GM21515 (cell line): ENCODE data around the gene BSN.

Source experiments
- ATAC-seq: cut with Tn5 transposase; IDR thresholded peaks from one replicate; pipeline ENCODE4 v1.9.1; 2021; ENCODE audit not compliant: unreplicated experiment

BSN gene

GRCh38 chr3:49628249-49628648 is 74.0 kb downstream of the BSN start:
- no peak for ATAC-seq

- no peak for ATAC-seq
These were observed 75.2 kb downstream of the BSN start for GRCh38 chr3:49629451-49629850.

- no peak for ATAC-seq
These were observed 75.6 kb downstream of the BSN start for GRCh38 chr3:49629866-49630265.

GRCh38 chr3:49630784-49631183 is 76.5 kb downstream of the BSN start:
- ATAC-seq = no peak

GRCh38 chr3:49634736-49635135 is 80.5 kb downstream of the BSN start:
- ATAC-seq = no peak

- ATAC-seq = no peak
These were observed 82.8 kb downstream of the BSN start for GRCh38 chr3:49636883-49637609.

- no peak for ATAC-seq
These were observed 84.2 kb downstream of the BSN start for GRCh38 chr3:49638445-49638844.

GRCh38 chr3:49639551-49639950 is 85.3 kb downstream of the BSN start:
- ATAC-seq = no peak

- ATAC-seq = no peak
These were observed 87.0 kb downstream of the BSN start for GRCh38 chr3:49641292-49641691.

- no peak for ATAC-seq
These were observed 87.8 kb downstream of the BSN start for GRCh38 chr3:49641921-49642707.

GRCh38 chr3:49642708-49643145 is 88.5 kb downstream of the BSN start:
- no peak for ATAC-seq

GRCh38 chr3:49644684-49645083 is 90.4 kb downstream of the BSN start:
- no peak for ATAC-seq

GRCh38 chr3:49646236-49646635 is 92.0 kb downstream of the BSN start:
- no peak for ATAC-seq

GRCh38 chr3:49647741-49648140 is 93.5 kb downstream of the BSN start:
- no peak for ATAC-seq

GRCh38 chr3:49648354-49649019 is 94.2 kb downstream of the BSN start:
- ATAC-seq = no peak

- ATAC-seq = no peak
These were observed 95.3 kb downstream of the BSN start for GRCh38 chr3:49649576-49649975.

GRCh38 chr3:49650177-49650576 is 95.9 kb downstream of the BSN start:
- ATAC-seq = no peak

GRCh38 chr3:49650637-49651036 is 96.4 kb downstream of the BSN start:
- no peak for ATAC-seq

- no peak for ATAC-seq
These were observed 98.1 kb downstream of the BSN start for GRCh38 chr3:49652218-49652902.

GRCh38 chr3:49652903-49653415 is 98.7 kb downstream of the BSN start:
- no peak for ATAC-seq

GRCh38 chr3:49653621-49654020 is 99.3 kb downstream of the BSN start:
- ATAC-seq = no peak
